Keratinocyte (primary cell): ENCODE results near the gene SMYD4.

Experiments used
- EZH2 ChIP-seq: IDR thresholded peaks from one replicate; pipeline ENCODE4 v1.6.1; 2012; ENCODE audit warnings: inconsistent platforms, mild to moderate bottlenecking, low read length, moderate library complexity
- TF ChIP-seq, protein P1 (sequence below), 3 experiments: IDR thresholded peaks in 1 of 3; conservative IDR thresholded peaks in 1 of 3; optimal IDR thresholded peaks in 1 of 3; 2 replicates in 2 of 3; 3 replicates in 1 of 3; pipeline versions ENCODE3 to v1.5.1; 2011; ENCODE audit warnings: low read length in 3 of 3, mild to moderate bottlenecking in 3 of 3, moderate library complexity in 2 of 3, control low read depth in 1 of 3, inconsistent platforms in 1 of 3; ENCODE audit not compliant: insufficient read depth in 2 of 3; ENCODE audit errors: extremely low read depth in 1 of 3

DNA sequence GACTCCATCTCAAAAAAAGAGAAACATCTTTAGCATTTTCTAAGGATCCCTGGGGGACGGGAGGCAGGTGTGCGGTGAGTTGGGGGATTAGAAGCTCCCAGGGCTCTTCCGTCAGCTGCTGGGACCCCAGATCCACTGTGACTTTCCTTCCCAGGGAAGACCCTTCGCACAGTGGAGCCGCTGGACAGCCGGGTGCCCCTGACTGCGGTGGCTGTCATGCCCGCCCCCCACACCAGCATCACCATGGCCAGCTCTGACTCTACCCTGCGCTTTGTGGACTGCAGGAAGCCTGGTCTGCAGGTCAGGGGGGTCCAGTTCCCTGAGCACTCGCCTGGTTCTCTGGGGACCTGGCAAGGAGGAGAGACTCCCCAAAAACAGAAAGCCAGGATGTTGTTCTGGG, 94.3 kb downstream of the SMYD4 start:
- TF ChIP-seq, protein P1, sequence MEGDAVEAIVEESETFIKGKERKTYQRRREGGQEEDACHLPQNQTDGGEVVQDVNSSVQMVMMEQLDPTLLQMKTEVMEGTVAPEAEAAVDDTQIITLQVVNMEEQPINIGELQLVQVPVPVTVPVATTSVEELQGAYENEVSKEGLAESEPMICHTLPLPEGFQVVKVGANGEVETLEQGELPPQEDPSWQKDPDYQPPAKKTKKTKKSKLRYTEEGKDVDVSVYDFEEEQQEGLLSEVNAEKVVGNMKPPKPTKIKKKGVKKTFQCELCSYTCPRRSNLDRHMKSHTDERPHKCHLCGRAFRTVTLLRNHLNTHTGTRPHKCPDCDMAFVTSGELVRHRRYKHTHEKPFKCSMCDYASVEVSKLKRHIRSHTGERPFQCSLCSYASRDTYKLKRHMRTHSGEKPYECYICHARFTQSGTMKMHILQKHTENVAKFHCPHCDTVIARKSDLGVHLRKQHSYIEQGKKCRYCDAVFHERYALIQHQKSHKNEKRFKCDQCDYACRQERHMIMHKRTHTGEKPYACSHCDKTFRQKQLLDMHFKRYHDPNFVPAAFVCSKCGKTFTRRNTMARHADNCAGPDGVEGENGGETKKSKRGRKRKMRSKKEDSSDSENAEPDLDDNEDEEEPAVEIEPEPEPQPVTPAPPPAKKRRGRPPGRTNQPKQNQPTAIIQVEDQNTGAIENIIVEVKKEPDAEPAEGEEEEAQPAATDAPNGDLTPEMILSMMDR (optimal IDR thresholded peaks at IDR 0.05 in 1 of 3, IDR thresholded peaks at IDR 0.05 in 1 of 3, conservative IDR thresholded peaks at IDR 0.05 in 1 of 3; ENCODE audit: extremely low read depth in 1 of 3, insufficient read depth in 2 of 3, low read length in 3 of 3), result no peak
- TF ChIP-seq EZH2, result no peak
